Endothelial cell of umbilical vein (primary cell): ENCODE data around the gene APC2. TPM values are rescaled to one million over a fixed set of nuclear protein-coding genes. Genes with fewer than 3 reads are reported as not detected.

Experiments
- BruUV-seq: library from RNA; stranded (reverse); fragments of 400-500 nt; replicated peaks from 2 replicates; lab custom pipeline; 2021; lab: Mats Ljungman, UMichigan
- CTCF ChIA-PET: fragments of 300-600, 350-600 bp; sonication (Branson Sonifier 250); formaldehyde crosslinking; loops from one replicate; lab custom pipeline; 2021; ENCODE audit warnings: antibody characterized with exemption, inconsistent platforms; lab: Charles Lee
- POLR2A ChIA-PET: fragments of 300-600, 350-600 bp; sonication (Branson Sonifier 250); formaldehyde crosslinking; loops from one replicate; lab custom pipeline; 2021; ENCODE audit warnings: antibody characterized with exemption, inconsistent platforms; lab: Charles Lee
- DNase-seq: peaks from one replicate; pipeline ENCODE4 v3.0.0-alpha.2; 2011; ENCODE audit warnings: low read depth, low spot score
- FAIRE-seq: peaks from 2 replicates; lab custom pipeline; 2011; peaks lifted over from hg19 to GRCh38; lab: Jason Lieb, UNC
- H2AFZ ChIP-seq: 2 replicates; pipeline ENCODE4 v1.6.0; 2012; ENCODE audit warnings: low read depth, low read length, control low read depth, inconsistent platforms
- H3K27ac ChIP-seq: 2 replicates; pipeline ENCODE4 v1.5.1; 2011; ENCODE audit warnings: low read depth, mild to moderate bottlenecking, control low read depth, low read length, moderate library complexity; ENCODE audit not compliant: insufficient read depth
- H3K27me3 ChIP-seq, 2 experiments: 2 replicates each; pipeline versions ENCODE4 v1.6.0 to v1.6.1; 2011; ENCODE audit warnings: low read length in 2 of 2, mixed read lengths in 1 of 2; ENCODE audit not compliant: control insufficient read depth in 2 of 2, insufficient read depth in 2 of 2
- H3K36me3 ChIP-seq, 2 experiments: 2 replicates in 1 of 2; 3 replicates in 1 of 2; pipeline ENCODE4 v1.5.1; 2011; ENCODE audit warnings: low read length in 2 of 2, mild to moderate bottlenecking in 1 of 2, moderate library complexity in 1 of 2; ENCODE audit not compliant: control insufficient read depth in 2 of 2, insufficient read depth in 2 of 2; ENCODE audit errors: extremely low read depth in 1 of 2
- H3K4me1 ChIP-seq: 3 replicates; pipeline ENCODE4 v1.5.1; 2011; ENCODE audit warnings: mild to moderate bottlenecking, low read length; ENCODE audit not compliant: control insufficient read depth, insufficient read depth; ENCODE audit errors: extremely low read depth
- H3K4me2 ChIP-seq: 2 replicates; pipeline ENCODE4 v1.6.1; 2011; ENCODE audit warnings: low read length, control low read depth, mixed read lengths; ENCODE audit not compliant: insufficient read depth
- H3K4me3 ChIP-seq, 3 experiments: fragments of 200-600 bp in 1 of 3; sonication (generic), shearing (Covaris generic) in 1 of 3; replicated peaks in 1 of 3; 2 replicates each; pipeline ENCODE4 v1.5.1; 2011 to 2016; ENCODE audit warnings: control low read depth in 3 of 3, low read length in 3 of 3, mild to moderate bottlenecking in 2 of 3, inconsistent platforms in 1 of 3, low read depth in 1 of 3, moderate library complexity in 1 of 3; ENCODE audit not compliant: insufficient read depth in 1 of 3
- H3K79me2 ChIP-seq: 2 replicates; pipeline ENCODE4 v1.6.0; 2012; ENCODE audit warnings: low read length, inconsistent platforms; ENCODE audit not compliant: control insufficient read depth, insufficient read depth
- H3K9ac ChIP-seq: replicated peaks from 2 replicates; pipeline ENCODE3; 2011; ENCODE audit warnings: low read length, control low read depth; ENCODE audit not compliant: insufficient read depth; ENCODE audit errors: extremely low read depth
- H3K9me1 ChIP-seq: replicated peaks from 3 replicates; pipeline ENCODE4 v1.6.0; 2011; ENCODE audit warnings: mild to moderate bottlenecking, low read length; ENCODE audit not compliant: control insufficient read depth, insufficient read depth; ENCODE audit errors: extremely low read depth
- H3K9me3 ChIP-seq: replicated peaks from 2 replicates; pipeline ENCODE4 v1.5.1; 2012; ENCODE audit warnings: low read length, inconsistent platforms; ENCODE audit not compliant: control insufficient read depth, insufficient read depth
- H4K20me1 ChIP-seq: replicated peaks from 2 replicates; pipeline ENCODE3; 2011; ENCODE audit warnings: mild to moderate bottlenecking, low read length; ENCODE audit not compliant: control insufficient read depth, insufficient read depth; ENCODE audit errors: extremely low read depth
- CTCF ChIP-seq, 2 donors: IDR thresholded peaks; 1 replicate in 1 of 2; 2 replicates in 1 of 2; pipeline ENCODE4 v1.5.1; 2011; ENCODE audit warnings: low read length in 2 of 2, mild to moderate bottlenecking in 2 of 2, moderate library complexity in 2 of 2, control low read depth in 1 of 2, inconsistent platforms in 1 of 2, low read depth in 1 of 2; ENCODE audit not compliant: insufficient read depth in 1 of 2; ENCODE audit errors: extremely low read depth in 1 of 2
- EZH2 ChIP-seq: IDR thresholded peaks from 2 replicates; pipeline ENCODE4 v1.6.1; 2012; ENCODE audit warnings: borderline replicate concordance, low read depth, mild to moderate bottlenecking, moderate library complexity, low read length, inconsistent platforms; ENCODE audit not compliant: severe bottlenecking
- FOS ChIP-seq: IDR thresholded peaks from 2 replicates; pipeline ENCODE4 v1.6.1; 2011; ENCODE audit warnings: mild to moderate bottlenecking, low read length, moderate library complexity, borderline replicate concordance; ENCODE audit not compliant: insufficient read depth
- GATA2 ChIP-seq: IDR thresholded peaks from 2 replicates; pipeline ENCODE4 v1.7.0; 2011; ENCODE audit warnings: low read depth, mild to moderate bottlenecking, moderate library complexity, mixed read lengths, low read length; ENCODE audit not compliant: insufficient read length, insufficient read depth
- JUN ChIP-seq: IDR thresholded peaks from 2 replicates; pipeline ENCODE4 v1.6.1; 2011; ENCODE audit warnings: borderline replicate concordance, low read depth; ENCODE audit not compliant: insufficient read length, insufficient read depth
- MAX ChIP-seq: IDR thresholded peaks from 2 replicates; pipeline ENCODE4 v1.6.1; 2011; ENCODE audit not compliant: insufficient read depth, insufficient read length
- MYC ChIP-seq: IDR thresholded peaks from one replicate; pipeline ENCODE4 v1.6.1; 2011; ENCODE audit warnings: mild to moderate bottlenecking, low read depth, low read length
- POLR2A ChIP-seq: IDR thresholded peaks from 2 replicates; pipeline ENCODE4 v1.6.1; 2012; ENCODE audit warnings: low read depth, mild to moderate bottlenecking, control low read depth, low read length
- POLR2AphosphoS5 ChIP-seq: IDR thresholded peaks from 2 replicates; pipeline ENCODE4 v1.6.1; 2012; ENCODE audit warnings: low read depth, mild to moderate bottlenecking, control low read depth, low read length, moderate library complexity; ENCODE audit not compliant: insufficient read depth
- dilution Hi-C: fragments of 300-500 bp; cut with MboI; formaldehyde crosslinking; loops from one replicate; pipeline ENCODE4 v1.15.0; 2019; ENCODE audit warnings: low sequenced_read_pairs; ENCODE audit not compliant: extremely low pct_ligation_motif_present
- intact Hi-C: fragments of 100-400 bp; cut with micrococcal nuclease; formaldehyde crosslinking; loops from one replicate; pipeline ENCODE4 v1.10.0; 2022
- polyA plus RNA-seq, 4 experiments: library from polyadenylated mRNA; depleted of rRNA in 3 of 4; stranded (reverse) in 3 of 4; unstranded in 1 of 4; fragments of >200 nt; gene quantifications; 2 replicates each; pipeline versions ENCODE4 v1.2.1 to v1.2.3, GENCODE V29; 2011 to 2012; ENCODE audit warnings: missing spikeins in 1 of 4
- total RNA-seq: library from RNA; stranded (reverse); gene quantifications from 2 replicates; pipeline ENCODE4 v1.2.3, GENCODE V29; 2021

The APC2 gene
- total and polyA plus RNA-seq, 2 donors (not counting 3 experiments of a cell fraction or from before 2014, with no cell fraction given) = 0.01 to 0.04 TPM

- Histone ChIP-seq H3K27me3 (peaks cover 0 to 6% of the 10 kb centered on the region in 2 experiments), H3K9ac (no peak overlapping the region), H3K9me3 (no peaks in the 10 kb centered on the region), H4K20me1 (no peaks in the 10 kb centered on the region), H3K4me1 (peaks cover 10% of the 10 kb centered on the region), H2AFZ (no peak overlapping the region), H3K79me2 (no peaks in the 10 kb centered on the region), H3K4me2 (no peak overlapping the region), H3K9me1 (no peaks in the 10 kb centered on the region), H3K27ac (no peak overlapping the region), H3K36me3 (no peaks in the 10 kb centered on the region), H3K4me3 (no peak overlapping the region)
- ChIA-PET CTCF (interaction anchor here (1.0 to 2.0 kb wide), 4 partner anchors 11 to 54 kb away, joined by 3 to 8 read pairs (median 5); no protein-coding TSS in a partner anchor), POLR2A (interaction anchor here (1.5 kb wide), 1 partner anchor 223 kb away, joined by 6 read pairs; the partner anchor contains the start of gene CIRBP)
- intact Hi-C loops (loop anchor here (2.0 kb wide), 1 partner anchor 21 kb away; no protein-coding TSS in a partner anchor), dilution Hi-C loops (no loop called here)
- FAIRE-seq (no peak), DNase-seq (no peak)
- TF ChIP-seq MYC = no peak
- TF ChIP-seq GATA2 = no peak
- TF ChIP-seq POLR2A = no peak
- TF ChIP-seq CTCF (IDR thresholded peaks at IDR 0.05; ENCODE audit: extremely low read depth in 1 of 2, insufficient read depth in 1 of 2, low read depth in 1 of 2, low read length in 2 of 2) = no peak
- TF ChIP-seq JUN = no peak
- no peak for TF ChIP-seq EZH2
- no peak for TF ChIP-seq POLR2AphosphoS5
- no peak for TF ChIP-seq FOS
- no peak for TF ChIP-seq MAX
- BruUV-seq = no TSS peak
Measured at GRCh38 chr19:1491849-1492170, 41.9 kb downstream of the APC2 start.
